Amygdala (tissue), 56 donors: ENCODE data around the gene OR6J1.
"Not testable (repeated sequence)": the region's sequence is repeated elsewhere in the genome, so short reads cannot be mapped to it uniquely, and the experiment has no call there.

ENCODE experiments used
- DNase-seq, 56 donors: peaks; one replicate each; lab custom pipeline; 2025; lab: John Stamatoyannopoulos, UW

The OR6J1 gene

DNA sequence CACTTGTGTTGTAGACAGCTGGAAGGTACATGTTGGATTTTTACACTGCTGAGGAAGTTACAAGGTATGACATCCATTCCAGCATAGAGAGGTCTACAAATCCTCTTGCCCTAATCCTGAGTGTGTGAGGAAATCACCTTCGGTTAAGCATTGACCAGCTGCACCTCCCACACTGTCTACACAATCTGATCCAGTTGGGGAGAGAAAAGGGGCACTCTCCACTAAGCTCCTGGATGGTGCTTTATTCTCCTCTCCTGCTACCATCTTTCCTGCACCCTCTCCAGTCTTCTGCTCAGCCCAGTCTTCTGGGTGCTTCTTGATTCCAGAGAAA lies at the start of gene OR6J1:
TSS of gene OR6J1 (minus strand) at position 48 of the 331 bp plus-strand sequence. CDS start 9,541 bp downstream, outside the sequence.
- no peak for DNase-seq

DNA sequence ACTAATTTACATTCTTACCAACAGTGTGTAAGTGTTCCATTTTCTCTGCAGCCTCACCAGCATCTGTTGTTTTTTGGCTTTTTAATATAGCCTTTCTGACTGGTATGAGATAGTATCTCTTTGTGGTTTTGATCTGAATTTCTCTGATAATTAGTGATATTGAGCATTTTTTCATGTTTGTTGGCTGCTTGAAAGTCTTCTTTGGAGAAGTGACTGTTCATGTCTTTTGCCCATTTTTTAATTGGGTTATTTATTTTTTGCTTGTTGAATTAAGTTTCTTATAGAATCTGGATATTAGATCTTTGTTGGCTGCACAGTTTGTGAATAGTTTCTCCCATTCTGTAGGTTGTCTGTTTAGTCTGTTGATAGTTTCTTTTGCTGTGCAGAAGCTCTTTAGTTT lies 48.0 kb upstream of the OR6J1 start:
- DNase-seq: no peak

DNA sequence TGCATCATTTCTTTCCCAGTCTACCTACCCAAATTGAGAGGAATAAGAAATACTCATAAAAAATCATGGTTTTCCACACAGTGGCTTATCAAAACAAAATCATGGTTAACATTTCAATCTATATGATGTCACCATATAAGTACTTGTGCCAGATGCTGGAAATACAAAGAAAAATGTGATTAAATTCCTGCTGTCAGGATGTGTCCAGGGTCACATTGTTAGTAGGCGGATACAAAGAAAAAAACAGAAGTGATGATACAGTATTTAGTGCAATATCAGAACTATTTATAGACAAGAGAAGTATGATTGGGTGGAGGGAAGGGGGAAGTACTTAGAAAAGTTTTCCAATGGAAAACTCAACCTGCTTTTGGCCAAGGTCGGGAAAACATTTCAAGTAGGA lies 47.0 kb upstream of the OR6J1 start:
- no peak for DNase-seq

DNA sequence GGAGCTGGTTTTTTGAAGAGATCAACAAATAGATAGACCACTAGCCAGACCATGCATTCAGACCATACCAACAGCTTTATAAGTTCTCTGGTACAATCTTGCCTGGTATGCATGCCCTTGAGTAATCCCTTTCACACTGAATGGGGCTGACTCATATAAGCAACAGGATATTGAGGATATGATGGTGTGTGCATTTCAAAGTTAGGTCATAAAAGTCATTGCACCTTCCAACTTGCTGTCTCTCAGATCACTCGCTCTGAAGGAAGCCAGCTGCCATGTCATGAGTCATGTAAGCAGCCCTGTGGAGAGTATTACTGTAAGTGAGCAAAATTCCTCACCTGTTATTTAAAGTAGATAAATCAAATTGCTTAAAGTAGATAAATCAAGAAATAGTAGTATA lies 45.0 kb upstream of the OR6J1 start:
- no peak for DNase-seq

DNA sequence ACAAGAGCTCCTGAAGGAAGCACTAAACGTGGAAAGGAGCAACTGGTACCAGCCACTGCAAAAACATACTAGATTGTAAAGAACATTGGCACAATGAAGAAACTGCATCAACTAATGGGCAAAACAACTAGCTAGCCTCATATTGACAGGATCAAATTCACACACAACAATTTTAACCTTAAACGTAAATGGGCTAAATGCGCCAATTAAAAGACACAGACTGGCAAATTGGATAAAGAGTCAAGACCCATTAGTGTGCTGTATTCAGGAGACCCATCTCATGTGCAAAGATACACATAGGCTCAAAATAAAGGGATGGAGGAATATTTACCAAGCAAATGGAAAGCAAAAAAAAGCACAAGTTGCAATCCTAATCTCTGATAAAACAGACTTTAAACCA lies 43.8 kb upstream of the OR6J1 start:
- not testable (repeated sequence) for DNase-seq

DNA sequence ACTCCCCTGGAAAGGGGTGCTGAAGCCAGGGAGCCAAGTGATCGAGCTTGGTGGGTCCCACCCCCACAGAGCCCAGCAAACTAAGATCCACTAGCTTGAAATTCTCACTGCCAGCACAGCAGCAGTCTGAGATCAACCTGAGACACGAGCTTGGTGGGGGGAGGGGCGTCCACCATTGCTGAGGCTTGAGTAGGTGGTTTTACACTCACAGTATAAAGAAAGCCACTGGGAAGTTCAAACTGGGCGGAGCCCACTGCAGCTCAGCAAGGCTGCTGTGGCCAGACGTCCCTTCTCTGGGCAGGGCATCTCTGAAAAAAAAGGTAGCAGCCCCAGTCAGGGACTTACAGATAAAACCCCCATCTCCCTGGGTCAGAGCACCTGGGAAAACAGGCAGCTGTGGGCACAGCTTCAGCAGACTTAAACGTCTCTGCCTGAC lies 42.0 kb upstream of the OR6J1 start:
- not testable (repeated sequence) for DNase-seq

DNA sequence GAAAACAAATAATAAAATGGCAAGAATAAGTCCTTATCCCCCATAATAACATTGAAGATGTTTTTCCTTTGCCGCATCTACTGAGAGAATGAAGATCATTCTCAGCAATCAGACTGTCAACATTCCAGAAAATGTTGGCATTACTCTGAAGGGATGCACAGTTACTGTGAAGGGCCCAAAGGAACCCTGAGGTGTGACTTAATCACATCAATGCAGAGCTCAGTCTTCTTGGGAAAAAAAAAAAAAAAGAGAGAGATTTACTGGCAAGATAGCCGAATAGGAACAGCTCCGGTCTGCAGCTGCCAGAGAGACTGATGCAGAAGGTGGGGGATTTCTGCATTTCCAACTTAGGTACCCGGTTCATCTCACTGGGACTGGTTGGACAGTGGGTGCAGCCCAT lies 41.3 kb upstream of the OR6J1 start:
- DNase-seq: no peak

DNA sequence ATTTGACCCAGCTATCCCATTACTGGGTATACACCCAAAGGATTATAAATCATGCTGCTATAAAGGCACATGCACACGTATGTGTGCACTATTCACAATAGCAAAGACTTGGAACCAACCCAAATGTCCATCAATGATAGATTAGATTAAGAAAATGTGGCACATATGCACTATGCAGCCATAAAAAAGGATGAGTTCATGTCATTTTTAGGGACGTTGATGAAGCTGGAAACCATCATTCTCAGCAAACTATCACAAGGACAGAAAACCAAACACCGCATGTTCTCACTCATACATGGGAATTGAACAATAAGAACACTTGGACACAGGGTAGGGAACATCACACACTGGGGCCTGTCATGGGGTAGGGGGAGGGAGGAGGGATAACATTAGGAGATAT lies 39.3 kb upstream of the OR6J1 start:
- DNase-seq: not testable (repeated sequence)

DNA sequence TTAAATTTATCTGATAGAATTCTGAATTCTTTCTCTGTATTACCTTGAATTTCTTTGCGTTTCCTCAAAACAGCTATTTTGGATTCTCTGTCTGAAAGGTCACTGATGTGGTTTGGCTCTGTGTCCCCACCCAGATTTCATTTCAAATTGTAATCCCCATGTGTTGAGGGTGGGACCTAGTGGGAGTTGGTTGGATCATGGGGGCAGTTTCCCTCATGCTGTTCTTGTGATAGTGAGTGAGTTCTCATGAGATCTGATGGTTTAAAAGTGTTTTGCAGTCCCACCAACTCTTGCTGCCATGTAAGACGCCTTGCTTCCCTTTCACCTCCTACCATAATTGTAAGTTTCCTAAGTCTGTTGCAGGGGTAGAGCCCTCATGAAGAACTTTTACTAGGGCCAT lies 34.1 kb upstream of the OR6J1 start:
- DNase-seq: no peak

DNA sequence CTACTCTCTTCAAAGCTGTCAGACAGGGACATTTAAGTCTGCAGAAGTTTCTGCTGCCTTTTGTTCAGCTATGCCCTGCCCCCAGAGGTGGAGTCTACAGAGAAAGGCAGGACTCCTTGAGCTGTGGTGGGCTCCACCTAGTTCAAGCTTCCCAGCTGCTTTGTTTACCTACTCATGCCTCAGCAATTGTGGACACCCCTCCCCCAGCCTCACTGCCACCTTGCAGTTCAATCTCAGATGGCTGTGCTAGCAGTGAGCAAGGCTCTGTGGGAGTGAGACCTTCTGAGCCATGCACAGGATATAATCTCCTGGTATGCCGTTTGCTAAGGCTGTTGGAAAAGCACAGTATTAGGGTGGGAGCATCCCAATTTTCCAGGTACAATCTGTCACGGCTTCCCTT lies 33.4 kb upstream of the OR6J1 start:
- DNase-seq: not testable (repeated sequence)

DNA sequence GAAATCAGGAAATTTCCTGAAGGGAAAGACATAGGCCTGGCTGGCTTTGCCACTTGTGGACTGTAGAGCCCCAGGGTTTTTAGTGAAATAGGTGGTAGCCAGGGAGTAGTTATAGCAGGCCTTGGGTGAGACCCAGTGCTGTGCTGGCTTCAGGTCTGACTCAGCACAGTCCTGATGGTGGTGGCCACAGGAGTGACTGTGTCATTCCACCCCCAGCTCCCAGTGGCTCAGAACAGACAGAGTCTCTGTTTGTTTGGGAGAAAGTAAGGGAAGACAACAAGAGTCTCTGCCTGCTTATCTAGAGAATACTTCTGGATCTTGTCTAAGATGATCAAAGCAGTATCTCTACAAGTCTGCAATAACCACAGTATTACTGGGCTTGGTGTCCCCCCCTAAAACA lies 27.5 kb upstream of the OR6J1 start:
- no peak for DNase-seq

DNA sequence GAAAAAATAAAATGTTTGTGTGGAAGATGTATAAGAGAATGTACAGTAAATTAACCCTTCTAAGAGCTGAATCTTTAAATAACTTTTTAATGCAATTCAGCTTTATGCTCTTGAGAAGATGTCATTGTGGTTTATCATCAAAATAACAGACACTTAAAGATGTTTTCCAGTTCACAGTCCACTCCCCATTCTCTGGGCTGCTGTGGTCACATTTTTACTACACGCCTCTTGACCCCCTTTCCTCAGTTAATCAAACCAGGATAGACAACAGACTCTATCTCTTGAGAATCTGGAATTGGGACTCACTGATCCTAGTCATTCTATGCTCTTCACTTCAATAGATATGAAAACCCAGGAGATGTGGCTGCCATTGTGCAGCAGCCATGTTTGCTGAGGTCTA lies 24.7 kb upstream of the OR6J1 start:
- DNase-seq: no peak

DNA sequence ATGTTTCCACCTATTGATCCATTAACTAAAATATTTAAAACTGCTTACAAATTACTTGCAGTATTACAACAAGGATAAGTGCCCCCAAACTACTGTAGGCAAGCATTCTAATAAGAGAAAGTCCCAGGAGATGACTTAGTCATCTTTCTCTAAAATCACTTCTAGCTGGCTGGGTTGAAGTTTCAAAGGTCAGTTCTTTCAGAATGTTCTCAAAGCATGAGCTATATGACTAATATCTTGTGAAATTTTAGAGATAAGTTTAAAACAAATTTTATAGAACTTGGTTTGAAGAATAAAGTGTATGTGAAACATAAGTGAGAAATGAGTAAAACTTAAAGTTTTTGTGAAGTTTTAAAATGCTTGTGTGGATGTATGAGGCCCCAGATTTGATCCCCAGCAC lies 24.3 kb upstream of the OR6J1 start:
- no peak for DNase-seq

DNA sequence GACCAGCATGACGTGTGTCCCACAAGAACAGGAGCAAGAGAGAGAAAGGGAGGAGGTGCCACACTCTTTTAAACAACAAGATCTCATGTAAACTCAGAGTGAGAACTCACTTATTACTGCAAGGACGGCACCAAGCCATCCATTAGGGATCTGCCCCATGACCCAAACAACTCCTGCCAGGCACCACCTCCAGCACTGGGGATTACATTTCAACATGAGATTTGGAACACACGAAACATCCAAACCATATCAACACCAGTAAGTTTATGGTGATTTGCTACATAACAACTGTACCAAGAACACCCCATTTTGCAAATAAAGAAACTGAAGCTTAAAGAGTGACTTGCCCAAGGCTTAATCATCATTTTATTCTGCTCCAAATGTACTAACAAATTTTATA lies 23.7 kb upstream of the OR6J1 start:
- no peak for DNase-seq

DNA sequence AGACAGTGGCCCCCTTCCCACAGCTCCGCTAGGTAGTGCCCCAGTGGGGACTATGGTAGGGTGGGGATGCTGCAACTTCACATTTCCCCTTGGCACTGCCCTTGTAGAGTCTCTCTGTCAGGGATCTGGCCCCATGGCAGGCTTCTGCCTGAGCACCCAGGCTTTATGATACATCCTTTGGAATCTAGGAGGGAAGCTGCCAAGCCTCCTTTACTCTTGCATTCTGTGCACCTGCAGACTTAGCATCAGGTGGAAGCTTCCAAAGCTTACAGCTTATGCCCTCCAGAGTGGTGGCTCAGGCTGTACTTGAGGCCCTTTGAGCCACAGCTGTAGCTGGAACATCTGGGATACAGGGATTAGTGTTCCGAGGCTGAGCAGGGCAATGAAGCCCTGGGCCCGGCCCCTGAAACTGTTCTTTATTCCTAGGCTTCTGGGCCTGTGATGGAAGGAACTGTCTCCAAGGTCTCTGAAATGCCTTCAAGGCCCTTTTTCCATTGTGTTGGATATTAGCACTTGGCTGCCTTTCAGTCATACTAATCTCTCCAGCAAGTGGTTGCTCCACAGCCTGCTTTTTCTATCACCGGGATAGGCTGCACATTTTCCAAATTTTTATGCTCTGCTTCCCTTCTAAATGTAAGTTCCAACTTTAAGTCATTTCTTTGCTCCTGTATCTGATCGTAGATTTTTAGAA lies 22.2 kb upstream of the OR6J1 start:
- no peak for DNase-seq

DNA sequence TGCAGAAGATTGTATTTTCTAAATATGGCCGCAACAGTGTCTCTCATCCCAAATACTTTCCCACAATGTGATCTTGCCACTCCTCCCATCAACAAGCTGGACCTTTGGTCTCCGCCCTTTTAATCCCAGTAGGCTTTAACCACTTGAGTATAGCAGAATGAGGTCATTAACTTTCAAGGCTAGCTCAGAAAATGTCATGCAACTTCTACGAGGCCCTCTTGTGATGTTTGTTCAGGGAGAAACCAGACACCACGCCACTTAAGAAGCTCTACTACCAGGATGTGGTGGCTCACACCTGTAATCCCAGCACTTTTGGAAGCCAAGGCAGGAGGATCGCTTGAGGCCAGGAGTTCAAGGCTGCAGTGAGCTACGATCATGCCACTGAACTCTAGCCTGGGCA lies 20.1 kb upstream of the OR6J1 start:
- no peak for DNase-seq

DNA sequence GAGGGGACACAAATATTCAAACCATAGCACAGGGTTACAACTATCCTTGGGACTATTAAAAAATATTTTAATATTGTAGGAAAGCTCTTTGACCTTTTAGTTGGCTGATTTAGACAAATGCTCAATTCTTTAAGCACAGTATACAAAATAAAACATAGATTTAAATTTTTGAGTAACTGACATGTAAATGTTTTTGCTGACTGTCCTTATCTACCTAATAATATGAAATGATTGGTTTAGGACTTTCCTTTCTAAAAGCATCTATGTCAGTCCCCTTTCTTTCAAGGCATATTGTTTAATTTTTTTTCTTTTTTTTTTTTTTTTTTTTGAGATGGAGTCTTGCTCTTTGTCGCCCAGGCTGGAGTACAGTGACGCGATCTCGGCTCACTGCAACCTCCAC lies 16.5 kb upstream of the OR6J1 start:
- DNase-seq: no peak

DNA sequence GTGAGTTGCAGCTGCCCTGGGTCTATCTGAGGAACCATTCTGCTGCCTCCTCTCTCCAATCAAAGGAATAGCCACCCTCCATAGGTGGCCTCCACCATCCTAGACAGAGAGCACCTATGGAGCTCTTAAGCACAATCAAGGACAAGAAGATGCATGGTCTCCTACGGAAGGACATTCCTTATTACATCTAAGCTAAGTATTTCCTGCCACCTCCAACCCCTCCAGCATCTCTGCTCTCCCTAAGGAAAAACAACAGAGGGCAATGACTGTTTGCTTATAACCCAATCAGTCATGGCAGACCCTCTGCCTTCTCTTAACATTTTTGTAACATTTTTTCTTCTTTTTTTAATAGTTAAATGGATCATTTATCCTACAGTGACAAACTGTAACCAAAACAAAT lies 14.8 kb upstream of the OR6J1 start:
- no peak for DNase-seq

DNA sequence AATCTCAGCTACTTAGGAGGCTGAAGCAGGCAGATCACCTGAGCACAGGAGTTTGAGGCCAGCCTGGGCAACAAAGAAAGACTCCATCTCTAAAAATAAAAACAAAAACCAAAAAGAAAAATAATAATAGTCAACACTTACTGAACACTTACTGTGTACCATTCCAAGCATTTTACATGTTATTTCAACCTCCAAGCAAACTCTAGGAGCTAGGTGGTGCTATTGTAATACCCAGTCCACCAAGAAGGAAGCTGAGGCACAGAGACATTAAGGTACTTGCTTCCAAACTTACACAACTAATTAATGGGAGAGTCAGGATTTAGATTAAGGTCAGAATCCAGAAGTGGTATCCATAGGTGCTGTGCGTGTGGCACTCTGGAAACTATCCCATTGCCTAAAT lies 13.7 kb upstream of the OR6J1 start:
- no peak for DNase-seq

DNA sequence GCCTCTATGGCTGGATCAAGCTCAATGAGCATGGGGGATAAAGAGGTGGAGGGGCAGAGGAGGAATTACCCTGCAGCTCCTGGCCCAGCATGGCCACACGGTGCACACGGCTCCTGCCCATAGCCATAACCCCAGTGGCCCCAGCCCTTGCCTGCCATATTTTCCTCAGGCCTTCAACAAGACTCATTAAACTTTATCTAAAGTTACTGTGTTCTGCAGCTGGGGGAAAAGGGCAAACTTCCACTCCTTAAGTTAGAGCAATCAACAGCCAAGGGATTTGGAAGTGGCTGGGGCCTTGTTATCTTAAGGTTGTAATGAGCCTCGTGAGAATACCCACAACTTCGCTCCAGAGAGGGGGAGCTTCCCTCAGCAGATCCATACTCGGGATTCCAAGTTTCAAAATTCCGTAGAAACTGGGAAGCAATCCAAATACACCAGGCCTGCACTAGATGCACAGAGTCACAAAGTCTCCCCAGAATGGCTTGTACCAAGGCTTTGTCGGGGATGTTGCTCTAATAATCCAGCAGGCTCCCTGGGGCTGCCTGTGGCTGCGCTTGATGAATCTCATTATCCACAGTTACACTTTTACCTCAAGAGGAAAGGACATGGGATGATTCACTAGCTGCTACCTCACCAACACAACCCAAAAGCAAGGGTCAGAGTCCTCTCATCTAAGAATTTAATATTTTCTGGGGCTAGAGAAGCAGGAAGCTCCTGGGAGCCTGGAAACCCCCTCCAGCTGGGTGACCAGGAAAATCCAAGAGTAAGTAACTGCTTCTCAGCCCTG lies 13.0 kb upstream of the OR6J1 start:
- no peak for DNase-seq

DNA sequence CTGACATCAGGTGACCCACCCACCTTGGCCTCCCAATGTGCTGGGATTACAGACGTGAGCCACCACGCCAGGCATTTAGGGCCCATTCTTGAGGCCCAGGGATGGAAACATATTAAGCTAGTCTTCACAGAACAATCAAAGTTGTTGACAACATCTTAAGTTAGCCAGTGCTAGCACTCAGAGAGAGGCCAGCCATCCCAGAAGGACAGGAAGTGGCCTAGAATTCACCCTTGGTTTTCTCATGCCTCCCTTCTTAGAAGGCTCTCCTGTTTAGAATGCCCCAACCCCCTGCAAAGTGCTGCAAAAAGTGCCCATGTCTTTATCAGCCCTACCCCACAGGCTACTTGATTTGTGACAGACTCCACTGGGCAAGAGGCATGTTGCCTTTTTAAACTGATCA lies 12.1 kb upstream of the OR6J1 start:
- no peak for DNase-seq

DNA sequence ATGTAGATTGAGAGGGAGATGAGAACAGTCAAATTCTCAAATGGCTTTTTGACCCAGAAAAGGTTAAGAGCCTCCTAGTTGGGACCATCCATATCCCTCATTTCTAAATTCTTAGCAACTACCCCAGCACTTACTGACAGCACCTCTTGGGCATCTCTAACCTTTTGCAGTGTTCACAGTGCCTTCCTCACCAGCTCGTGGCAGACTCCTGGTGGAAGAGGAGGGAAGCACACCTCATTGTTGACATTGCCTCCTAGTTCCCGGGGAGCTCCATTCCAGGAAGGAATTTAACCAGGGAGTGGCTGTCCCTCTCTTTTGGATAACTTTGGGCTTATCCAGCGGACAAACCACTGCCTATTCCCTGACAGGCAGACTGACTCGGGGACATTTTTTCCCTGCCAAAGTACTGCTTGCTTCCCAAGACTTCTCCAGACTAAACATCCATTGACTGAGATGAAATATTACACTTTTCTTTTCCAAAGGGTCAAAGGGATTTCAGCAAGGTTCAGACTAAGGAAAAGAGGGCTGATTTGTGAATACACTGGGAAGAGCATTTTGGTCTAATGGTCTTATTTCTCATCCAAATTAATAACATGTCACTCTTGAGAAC lies 9.0 kb upstream of the OR6J1 start:
- peak in 21 of 56 donors; percentile 1 to 27 (median 3) for DNase-seq
